Glutamatergic neuron (in vitro differentiated cells): Measurements from ENCODE around the gene FAM180B. TPM values are rescaled to one million over a fixed set of nuclear protein-coding genes. Genes with fewer than 3 reads are reported as not detected.

ENCODE experiments used
- DNase-seq: peaks from one replicate; pipeline ENCODE4 v3.0.0; 2022
- H3K27ac Mint-ChIP-seq: one replicate; pipeline ENCODE4 v1.8.0; 2020; ENCODE audit warnings: mild to moderate bottlenecking, mixed read lengths, inconsistent platforms; ENCODE audit not compliant: unreplicated experiment
- H3K27me3 Mint-ChIP-seq: one replicate; pipeline ENCODE4 v1.8.0; 2020; ENCODE audit warnings: mild to moderate bottlenecking, moderate library complexity, mixed read lengths, inconsistent platforms; ENCODE audit not compliant: unreplicated experiment
- H3K36me3 Mint-ChIP-seq: one replicate; pipeline ENCODE4 v1.8.0; 2020; ENCODE audit warnings: mild to moderate bottlenecking, mixed read lengths, inconsistent platforms; ENCODE audit not compliant: unreplicated experiment
- H3K4me1 Mint-ChIP-seq: one replicate; pipeline ENCODE4 v1.8.0; 2020; ENCODE audit warnings: mild to moderate bottlenecking, low read depth, mixed read lengths, inconsistent platforms; ENCODE audit not compliant: unreplicated experiment
- H3K4me3 Mint-ChIP-seq: one replicate; pipeline ENCODE4 v1.8.0; 2020; ENCODE audit warnings: mild to moderate bottlenecking, mixed read lengths, inconsistent platforms; ENCODE audit not compliant: unreplicated experiment
- H3K9me3 Mint-ChIP-seq: one replicate; pipeline ENCODE4 v1.8.0; 2020; ENCODE audit warnings: mild to moderate bottlenecking, moderate library complexity, mixed read lengths, inconsistent platforms; ENCODE audit not compliant: unreplicated experiment
- total RNA-seq: library from RNA; stranded (reverse); fragmentation: NEBNext Ultra II Directional; extraction: Animal tissue kit (Norgen Biotek cat#: 25700); gene quantifications from one replicate; pipeline ENCODE4 v1.2.1, GENCODE V29; 2021; ENCODE audit not compliant: unreplicated experiment
- TF ChIP-seq, protein P1 (sequence below): fragments of 200-600 bp; sonication (generic); IDR thresholded peaks from one replicate; pipeline ENCODE4 v1.5.0; 2021; ENCODE audit not compliant: partially characterized antibody, unreplicated experiment

FAM180B gene
- total RNA-seq, 1 donor from 2014 or later: not detected

DNA sequence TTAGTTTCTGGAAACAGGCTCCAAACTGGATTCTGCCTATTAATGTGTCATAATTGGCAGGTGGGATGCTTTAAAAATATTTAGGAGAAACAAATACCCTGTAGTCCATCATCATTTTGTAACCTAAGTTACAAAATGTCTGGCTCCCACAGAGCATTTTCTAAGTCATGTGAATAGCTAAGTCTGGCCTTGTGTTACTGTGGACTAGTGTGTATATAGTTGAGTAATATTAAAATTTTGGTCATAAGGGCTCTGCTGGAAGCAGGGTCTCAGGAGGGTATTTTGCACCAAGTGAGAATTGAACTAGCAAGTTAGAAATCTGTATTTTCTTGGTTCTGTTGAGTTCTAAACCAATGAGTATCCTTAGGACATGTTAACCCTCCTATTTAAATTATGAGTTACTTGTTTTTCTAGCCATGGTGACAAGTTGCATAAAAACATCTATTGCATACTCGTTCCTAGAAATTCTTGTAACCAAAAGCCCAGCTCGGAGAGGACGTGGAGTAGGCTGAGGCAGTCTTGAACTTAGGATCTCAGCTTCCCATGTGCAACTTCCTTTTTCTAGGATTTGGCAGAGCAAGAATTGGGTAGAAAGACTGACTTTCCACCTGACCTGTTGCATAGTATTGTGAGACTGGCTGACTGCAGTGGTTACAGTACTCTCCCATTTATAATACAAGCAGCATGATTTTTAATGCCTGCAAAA lies 15.7 kb upstream of the FAM180B start:
- Mint-ChIP-seq H3K27ac (no peak overlapping the region), H3K36me3 (peaks cover 5% of the 10 kb centered on the region), H3K27me3 (peaks cover 1% of the 10 kb centered on the region), H3K9me3 (no peaks in the 10 kb centered on the region), H3K4me3 (no peak overlapping the region), H3K4me1 (no peaks in the 10 kb centered on the region)
- DNase-seq: no peak
- TF ChIP-seq, protein P1, sequence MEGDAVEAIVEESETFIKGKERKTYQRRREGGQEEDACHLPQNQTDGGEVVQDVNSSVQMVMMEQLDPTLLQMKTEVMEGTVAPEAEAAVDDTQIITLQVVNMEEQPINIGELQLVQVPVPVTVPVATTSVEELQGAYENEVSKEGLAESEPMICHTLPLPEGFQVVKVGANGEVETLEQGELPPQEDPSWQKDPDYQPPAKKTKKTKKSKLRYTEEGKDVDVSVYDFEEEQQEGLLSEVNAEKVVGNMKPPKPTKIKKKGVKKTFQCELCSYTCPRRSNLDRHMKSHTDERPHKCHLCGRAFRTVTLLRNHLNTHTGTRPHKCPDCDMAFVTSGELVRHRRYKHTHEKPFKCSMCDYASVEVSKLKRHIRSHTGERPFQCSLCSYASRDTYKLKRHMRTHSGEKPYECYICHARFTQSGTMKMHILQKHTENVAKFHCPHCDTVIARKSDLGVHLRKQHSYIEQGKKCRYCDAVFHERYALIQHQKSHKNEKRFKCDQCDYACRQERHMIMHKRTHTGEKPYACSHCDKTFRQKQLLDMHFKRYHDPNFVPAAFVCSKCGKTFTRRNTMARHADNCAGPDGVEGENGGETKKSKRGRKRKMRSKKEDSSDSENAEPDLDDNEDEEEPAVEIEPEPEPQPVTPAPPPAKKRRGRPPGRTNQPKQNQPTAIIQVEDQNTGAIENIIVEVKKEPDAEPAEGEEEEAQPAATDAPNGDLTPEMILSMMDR: no peak

DNA sequence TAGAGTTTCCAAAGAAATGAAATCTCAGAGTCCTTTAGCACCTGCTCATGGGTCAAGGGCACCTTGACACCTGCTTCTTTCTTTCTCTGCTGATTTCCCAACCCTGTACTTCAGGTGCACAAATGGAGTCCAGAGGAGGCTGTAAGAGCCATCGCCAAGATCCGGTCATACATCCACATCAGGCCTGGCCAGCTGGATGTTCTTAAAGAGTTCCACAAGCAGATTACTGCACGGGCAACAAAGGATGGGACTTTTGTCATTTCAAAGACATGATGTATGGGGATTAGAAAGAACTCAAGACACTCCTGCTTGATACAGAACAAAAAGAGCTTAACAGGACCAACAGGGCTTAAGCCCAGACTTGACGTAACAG lies 15.1 kb upstream of the FAM180B start:
- H3K27me3 Mint-ChIP-seq: peaks cover 1% of the 10 kb centered on the region
- no peaks in the 10 kb centered on the region for H3K4me1 Mint-ChIP-seq
- no peak for DNase-seq
- H3K36me3 Mint-ChIP-seq: peaks cover 5% of the 10 kb centered on the region
- no peak overlapping the region for H3K4me3 Mint-ChIP-seq
- TF ChIP-seq, protein P1: no peak
- no peaks in the 10 kb centered on the region for H3K9me3 Mint-ChIP-seq
- no peak overlapping the region for H3K27ac Mint-ChIP-seq

DNA sequence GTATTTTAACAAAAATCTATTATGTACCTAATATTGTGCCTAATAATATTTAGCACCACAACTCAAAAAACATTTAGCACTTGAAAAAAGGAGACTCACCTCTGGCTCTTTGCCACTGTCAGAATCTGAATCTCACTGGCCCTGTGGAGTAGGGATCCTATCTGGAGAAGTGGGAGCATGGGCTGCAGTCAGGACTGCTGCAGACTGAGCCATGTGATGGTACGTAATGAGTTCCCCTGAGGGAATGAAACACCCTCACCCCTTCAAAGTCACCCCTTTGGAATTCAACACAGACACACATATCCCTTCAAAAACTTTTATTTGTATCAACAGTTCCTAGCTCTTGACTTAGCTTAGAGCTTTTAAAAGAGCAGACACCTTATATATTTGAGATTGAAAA lies 14.6 kb upstream of the FAM180B start:
- no peak overlapping the region for H3K27ac Mint-ChIP-seq

DNA sequence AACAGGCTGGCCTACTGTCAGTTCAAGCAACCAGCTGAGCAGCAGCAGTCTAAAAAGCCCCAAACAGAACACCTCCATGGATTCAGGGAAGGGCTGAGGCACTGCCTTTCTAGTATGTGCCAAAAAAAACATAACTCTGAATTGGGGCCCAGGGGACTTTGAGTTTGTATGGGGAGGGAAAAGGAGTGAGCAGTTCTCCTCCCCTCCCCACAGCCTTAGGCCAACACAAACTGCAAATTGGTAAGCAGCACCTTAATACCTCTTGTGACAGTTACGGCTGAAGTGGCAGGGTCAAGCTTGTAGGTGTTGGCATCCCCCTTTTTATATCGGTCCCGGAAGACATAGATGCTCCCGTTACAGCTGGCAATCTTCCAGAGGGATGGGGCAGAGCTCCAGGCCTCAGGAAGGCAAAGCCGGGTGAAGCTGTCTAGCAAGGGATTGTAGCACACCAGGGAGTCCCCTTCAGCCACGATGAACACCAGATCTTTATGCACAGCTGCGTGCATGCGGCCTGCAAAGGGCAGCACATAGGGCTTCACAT lies 13.7 kb upstream of the FAM180B start:
- H3K36me3 Mint-ChIP-seq: peaks cover 5% of the 10 kb centered on the region
- TF ChIP-seq, protein P1: no peak
- H3K9me3 Mint-ChIP-seq: no peaks in the 10 kb centered on the region
- H3K27ac Mint-ChIP-seq: no peak overlapping the region
- peaks cover under 1% of the 10 kb centered on the region for H3K4me1 Mint-ChIP-seq
- DNase-seq: no peak
- H3K4me3 Mint-ChIP-seq: no peak overlapping the region
- peaks cover 1% of the 10 kb centered on the region for H3K27me3 Mint-ChIP-seq

More for the DNA sequence above, 14.6 kb upstream of the FAM180B start:
- Mint-ChIP-seq H3K36me3 (peaks cover 5% of the 10 kb centered on the region), H3K9me3 (no peaks in the 10 kb centered on the region), H3K4me1 (no peaks in the 10 kb centered on the region), H3K4me3 (no peak overlapping the region), H3K27me3 (peaks cover 1% of the 10 kb centered on the region)
- TF ChIP-seq, protein P1: no peak
- DNase-seq: no peak

DNA sequence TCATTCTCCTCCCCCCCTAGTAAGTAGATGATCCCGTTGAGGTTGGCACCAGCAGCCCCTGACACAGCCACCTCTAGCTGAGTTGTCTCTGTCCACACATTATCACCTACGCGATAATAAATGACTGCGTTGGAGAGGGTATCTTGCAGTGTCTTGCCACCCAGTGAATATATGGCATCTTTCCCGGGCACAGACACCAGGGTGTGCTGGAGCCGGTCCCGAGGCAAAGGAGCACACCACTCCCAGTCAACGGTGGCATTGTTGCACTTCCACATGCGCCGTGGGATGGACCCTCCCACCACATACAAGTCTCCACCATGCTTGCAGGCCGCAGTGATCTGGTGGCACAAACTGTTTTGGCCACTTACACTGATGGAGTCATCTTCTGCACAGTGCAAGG lies 13.2 kb upstream of the FAM180B start:
- no peak for DNase-seq
- H3K9me3 Mint-ChIP-seq: no peaks in the 10 kb centered on the region
- H3K4me1 Mint-ChIP-seq: peaks cover 5% of the 10 kb centered on the region
- H3K27ac Mint-ChIP-seq: no peak overlapping the region
- H3K27me3 Mint-ChIP-seq: peaks cover 1% of the 10 kb centered on the region
- H3K36me3 Mint-ChIP-seq: peaks cover 5% of the 10 kb centered on the region
- TF ChIP-seq, protein P1: no peak
- H3K4me3 Mint-ChIP-seq: no peak overlapping the region
